Gastroesophageal sphincter (tissue), 3 donors: ENCODE results near the gene ATP5F1A.

ENCODE experiments used
- POLR2A ChIP-seq, 2 donors: fragments of 450-650 bp; IDR thresholded peaks; one replicate each; pipeline ENCODE4 v1.6.1; 2017; ENCODE audit warnings: antibody characterized with exemption in 2 of 2, mild to moderate bottlenecking in 2 of 2, moderate library complexity in 1 of 2
- POLR2AphosphoS5 ChIP-seq: sonication (generic); formaldehyde crosslinking; IDR thresholded peaks from one replicate; pipeline ENCODE4 v1.6.1; 2017; ENCODE audit warnings: antibody characterized with exemption
- TF ChIP-seq, protein P1 (sequence below), 4 experiments: fragments of 200-600 bp in 2 of 4; fragments of 450-650 bp in 2 of 4; sonication (generic) in 1 of 4; IDR thresholded peaks; one replicate each; pipeline ENCODE4 v1.5.1; 2017 to 2019; ENCODE audit warnings: antibody characterized with exemption in 4 of 4, mild to moderate bottlenecking in 2 of 4, moderate library complexity in 2 of 4

DNA sequence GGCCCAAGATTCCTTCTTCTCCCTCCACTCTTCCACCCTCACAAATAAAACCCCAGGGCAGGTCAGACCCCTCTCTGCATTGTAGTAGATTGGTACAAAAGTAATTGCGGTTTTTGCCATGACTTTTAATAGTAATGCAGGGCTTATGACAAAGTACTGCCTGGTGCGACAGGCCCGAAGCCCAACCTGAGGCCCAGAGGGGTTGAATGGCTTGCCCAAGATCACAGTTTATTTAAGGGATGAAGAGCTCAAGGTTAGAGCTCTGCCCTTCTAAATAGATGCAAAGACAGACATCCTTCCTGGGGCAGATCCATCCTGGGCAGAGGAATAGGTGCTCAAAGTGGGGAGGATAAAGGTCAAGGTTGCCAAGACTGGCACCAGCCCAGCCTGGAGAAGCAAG is 25.1 kb downstream of the ATP5F1A start:
- no peak for TF ChIP-seq POLR2A (IDR thresholded peaks at IDR 0.05)
- TF ChIP-seq, protein P1, sequence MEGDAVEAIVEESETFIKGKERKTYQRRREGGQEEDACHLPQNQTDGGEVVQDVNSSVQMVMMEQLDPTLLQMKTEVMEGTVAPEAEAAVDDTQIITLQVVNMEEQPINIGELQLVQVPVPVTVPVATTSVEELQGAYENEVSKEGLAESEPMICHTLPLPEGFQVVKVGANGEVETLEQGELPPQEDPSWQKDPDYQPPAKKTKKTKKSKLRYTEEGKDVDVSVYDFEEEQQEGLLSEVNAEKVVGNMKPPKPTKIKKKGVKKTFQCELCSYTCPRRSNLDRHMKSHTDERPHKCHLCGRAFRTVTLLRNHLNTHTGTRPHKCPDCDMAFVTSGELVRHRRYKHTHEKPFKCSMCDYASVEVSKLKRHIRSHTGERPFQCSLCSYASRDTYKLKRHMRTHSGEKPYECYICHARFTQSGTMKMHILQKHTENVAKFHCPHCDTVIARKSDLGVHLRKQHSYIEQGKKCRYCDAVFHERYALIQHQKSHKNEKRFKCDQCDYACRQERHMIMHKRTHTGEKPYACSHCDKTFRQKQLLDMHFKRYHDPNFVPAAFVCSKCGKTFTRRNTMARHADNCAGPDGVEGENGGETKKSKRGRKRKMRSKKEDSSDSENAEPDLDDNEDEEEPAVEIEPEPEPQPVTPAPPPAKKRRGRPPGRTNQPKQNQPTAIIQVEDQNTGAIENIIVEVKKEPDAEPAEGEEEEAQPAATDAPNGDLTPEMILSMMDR (IDR thresholded peaks at IDR 0.05), result no peak
- no peak for TF ChIP-seq POLR2AphosphoS5
